Left ventricle myocardium inferior (tissue), 1 donor: ENCODE measurements around the gene P2RX4. TPM values are rescaled to one million over a fixed set of nuclear protein-coding genes. Genes with fewer than 3 reads are reported as not detected.
"Not testable (repeated sequence)": the region's sequence is repeated elsewhere in the genome, so short reads cannot be mapped to it uniquely, and the experiment has no call there.

ENCODE experiments used
- DNase-seq: peaks from one replicate; pipeline ENCODE4 v3.0.0-alpha.2; 2020
- H3K27ac ChIP-seq: fragments of 200-600 bp; replicated peaks from 2 replicates; pipeline ENCODE4 v1.8.0; 2021
- H3K27me3 ChIP-seq: fragments of 200-600 bp; 2 replicates; pipeline ENCODE4 v1.8.0; 2021; ENCODE audit warnings: low read depth
- H3K36me3 ChIP-seq: fragments of 200-600 bp; 2 replicates; pipeline ENCODE4 v1.8.0; 2021
- H3K4me1 ChIP-seq: fragments of 200-600 bp; 2 replicates; pipeline ENCODE4 v1.8.0; 2021
- H3K4me3 ChIP-seq: fragments of 200-600 bp; 2 replicates; pipeline ENCODE4 v1.8.0; 2021; ENCODE audit warnings: mild to moderate bottlenecking, moderate library complexity
- H3K9me3 ChIP-seq: fragments of 200-600 bp; replicated peaks from 2 replicates; pipeline ENCODE4 v1.8.0; 2021
- intact Hi-C: fragments of 100-400 bp; cut with micrococcal nuclease; formaldehyde crosslinking; loops from one replicate; pipeline ENCODE4 v1.11.0; 2022
- total RNA-seq: library from RNA; stranded (reverse); fragmentation: NEBNext Ultra II Directional; extraction: Animal tissue kit (Norgen Biotek cat#: 25700); gene quantifications from one replicate; pipeline ENCODE4 v1.2.1, GENCODE V29; 2021
- TF ChIP-seq, protein P1 (sequence below): fragments of 200-600 bp; IDR thresholded peaks from 2 replicates; pipeline ENCODE4 v1.8.0; 2021; ENCODE audit warnings: antibody characterized with exemption, mild to moderate bottlenecking, borderline replicate concordance
- donor health status: DM: no; HTN: yes; CAD: no; lungs with severe emphysema.

P2RX4 gene
- total RNA-seq, 1 donor from 2014 or later = 4.7 TPM

DNA sequence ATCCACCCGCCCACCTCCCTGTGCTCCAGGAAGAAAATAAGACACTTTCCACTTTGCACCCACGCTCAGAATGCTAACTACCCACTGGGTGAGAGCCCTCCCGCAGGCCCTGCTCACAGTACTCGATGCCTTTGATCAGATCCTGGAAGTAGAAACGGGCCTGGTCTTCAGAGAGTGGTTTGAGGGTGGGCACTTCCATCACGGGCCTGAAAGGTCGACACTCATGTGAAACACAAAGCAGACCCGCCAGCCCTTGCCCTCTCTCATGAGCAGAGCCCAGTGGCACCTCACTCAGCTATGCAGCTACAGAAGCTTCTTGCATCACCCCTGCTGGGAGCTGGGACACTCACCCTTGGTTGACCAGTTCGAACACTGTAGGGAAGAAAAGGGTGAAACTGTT, 45.5 kb downstream of the P2RX4 start:
- Histone ChIP-seq H3K9me3 (no peaks in the 10 kb centered on the region), H3K4me1 (no peaks in the 10 kb centered on the region), H3K4me3 (no peak overlapping the region), H3K27ac (no peak overlapping the region), H3K36me3 (peaks cover 91% of the 10 kb centered on the region), H3K27me3 (no peaks in the 10 kb centered on the region)
- no peak for DNase-seq
- intact Hi-C loops = no loop called here
- TF ChIP-seq, protein P1, sequence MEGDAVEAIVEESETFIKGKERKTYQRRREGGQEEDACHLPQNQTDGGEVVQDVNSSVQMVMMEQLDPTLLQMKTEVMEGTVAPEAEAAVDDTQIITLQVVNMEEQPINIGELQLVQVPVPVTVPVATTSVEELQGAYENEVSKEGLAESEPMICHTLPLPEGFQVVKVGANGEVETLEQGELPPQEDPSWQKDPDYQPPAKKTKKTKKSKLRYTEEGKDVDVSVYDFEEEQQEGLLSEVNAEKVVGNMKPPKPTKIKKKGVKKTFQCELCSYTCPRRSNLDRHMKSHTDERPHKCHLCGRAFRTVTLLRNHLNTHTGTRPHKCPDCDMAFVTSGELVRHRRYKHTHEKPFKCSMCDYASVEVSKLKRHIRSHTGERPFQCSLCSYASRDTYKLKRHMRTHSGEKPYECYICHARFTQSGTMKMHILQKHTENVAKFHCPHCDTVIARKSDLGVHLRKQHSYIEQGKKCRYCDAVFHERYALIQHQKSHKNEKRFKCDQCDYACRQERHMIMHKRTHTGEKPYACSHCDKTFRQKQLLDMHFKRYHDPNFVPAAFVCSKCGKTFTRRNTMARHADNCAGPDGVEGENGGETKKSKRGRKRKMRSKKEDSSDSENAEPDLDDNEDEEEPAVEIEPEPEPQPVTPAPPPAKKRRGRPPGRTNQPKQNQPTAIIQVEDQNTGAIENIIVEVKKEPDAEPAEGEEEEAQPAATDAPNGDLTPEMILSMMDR = no peak

DNA sequence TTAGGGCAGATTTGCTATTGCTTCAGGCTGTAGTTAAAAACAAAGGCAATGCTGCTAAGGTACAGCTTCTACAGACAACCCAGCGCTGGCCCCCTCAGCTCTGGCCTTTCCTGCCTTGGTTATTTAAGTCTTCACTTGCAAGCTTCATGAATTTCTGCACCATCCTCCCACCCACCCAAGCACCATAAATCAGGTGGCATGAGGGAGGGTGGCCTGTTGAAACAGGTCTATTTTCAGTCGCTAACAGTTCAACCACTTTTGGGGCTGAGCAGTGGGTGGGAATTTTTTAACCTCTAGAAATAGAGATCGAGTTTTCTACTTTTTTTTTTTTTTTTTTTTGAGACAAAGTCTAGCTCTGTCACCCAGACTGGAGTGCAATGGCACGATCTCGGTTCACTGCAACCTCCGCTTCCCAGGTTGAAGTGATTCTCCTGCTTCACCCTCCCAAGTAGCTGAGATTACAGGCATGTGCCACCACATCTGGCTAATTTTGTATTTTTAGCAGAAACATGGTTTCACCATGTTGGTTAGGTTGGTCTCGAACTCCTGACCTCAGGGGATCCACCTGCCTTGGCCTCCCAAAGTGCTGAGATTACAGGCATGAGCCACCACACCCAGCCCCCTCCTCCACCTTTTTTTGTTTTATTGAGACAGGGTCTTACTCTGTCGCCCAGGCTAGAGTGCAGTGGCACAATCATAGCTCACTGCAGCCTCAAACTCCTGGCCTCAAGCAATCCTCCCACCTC, 47.9 kb downstream of the P2RX4 start:
- intact Hi-C loops, H3K4me1 ChIP-seq, H3K9me3 ChIP-seq, DNase-seq, H3K27ac ChIP-seq, H3K4me3 ChIP-seq, H3K27me3 ChIP-seq: not testable (repeated sequence)
- peaks cover 87% of the 10 kb centered on the region for H3K36me3 ChIP-seq

- DNase-seq = no peak
- Histone ChIP-seq H3K36me3 (peaks cover 87% of the 10 kb centered on the region), H3K27me3 (no peaks in the 10 kb centered on the region), H3K4me3 (no peak overlapping the region), H3K9me3 (no peaks in the 10 kb centered on the region), H3K27ac (no peak overlapping the region), H3K4me1 (no peaks in the 10 kb centered on the region)
- TF ChIP-seq, protein P1 = no peak
- intact Hi-C loops = no loop called here
Measured at GRCh38 chr12:121259074-121259473, 49.1 kb downstream of the P2RX4 start.

DNA sequence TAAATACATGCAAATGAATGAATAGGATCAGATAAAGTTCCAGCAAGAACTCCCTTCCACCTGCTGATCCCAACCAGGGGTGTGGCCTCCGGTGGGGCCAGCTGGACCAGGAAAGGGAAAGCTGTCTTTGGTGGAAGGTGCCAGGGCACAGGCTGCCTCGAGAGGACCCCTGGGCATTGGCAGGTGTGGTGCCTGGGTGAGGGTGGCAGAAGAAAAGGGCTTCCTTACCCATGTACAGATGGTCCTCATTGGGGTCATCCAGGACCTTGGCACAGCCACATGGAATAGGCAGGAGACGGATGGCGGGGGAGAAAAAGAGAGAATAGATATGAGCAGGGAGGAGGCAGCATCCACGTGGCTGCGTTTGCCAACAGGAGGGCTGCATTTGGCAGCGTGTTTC, 50.2 kb downstream of the P2RX4 start:
- Histone ChIP-seq H3K4me3 (no peak overlapping the region), H3K36me3 (peaks cover 82% of the 10 kb centered on the region), H3K4me1 (no peaks in the 10 kb centered on the region), H3K27ac (no peak overlapping the region), H3K27me3 (no peaks in the 10 kb centered on the region), H3K9me3 (no peaks in the 10 kb centered on the region)
- DNase-seq = no peak
- TF ChIP-seq, protein P1 = no peak
- intact Hi-C loops = no loop called here

GRCh38 chr12:121261398-121261797, 51.5 kb downstream of the P2RX4 start:
- no peaks in the 10 kb centered on the region for H3K9me3 ChIP-seq
- DNase-seq = no peak
- H3K4me1 ChIP-seq = no peaks in the 10 kb centered on the region
- H3K27me3 ChIP-seq = no peaks in the 10 kb centered on the region
- no peak overlapping the region for H3K27ac ChIP-seq
- H3K36me3 ChIP-seq = peaks cover 83% of the 10 kb centered on the region
- intact Hi-C loops = no loop called here
- H3K4me3 ChIP-seq = no peak overlapping the region
- TF ChIP-seq, protein P1 = no peak

DNA sequence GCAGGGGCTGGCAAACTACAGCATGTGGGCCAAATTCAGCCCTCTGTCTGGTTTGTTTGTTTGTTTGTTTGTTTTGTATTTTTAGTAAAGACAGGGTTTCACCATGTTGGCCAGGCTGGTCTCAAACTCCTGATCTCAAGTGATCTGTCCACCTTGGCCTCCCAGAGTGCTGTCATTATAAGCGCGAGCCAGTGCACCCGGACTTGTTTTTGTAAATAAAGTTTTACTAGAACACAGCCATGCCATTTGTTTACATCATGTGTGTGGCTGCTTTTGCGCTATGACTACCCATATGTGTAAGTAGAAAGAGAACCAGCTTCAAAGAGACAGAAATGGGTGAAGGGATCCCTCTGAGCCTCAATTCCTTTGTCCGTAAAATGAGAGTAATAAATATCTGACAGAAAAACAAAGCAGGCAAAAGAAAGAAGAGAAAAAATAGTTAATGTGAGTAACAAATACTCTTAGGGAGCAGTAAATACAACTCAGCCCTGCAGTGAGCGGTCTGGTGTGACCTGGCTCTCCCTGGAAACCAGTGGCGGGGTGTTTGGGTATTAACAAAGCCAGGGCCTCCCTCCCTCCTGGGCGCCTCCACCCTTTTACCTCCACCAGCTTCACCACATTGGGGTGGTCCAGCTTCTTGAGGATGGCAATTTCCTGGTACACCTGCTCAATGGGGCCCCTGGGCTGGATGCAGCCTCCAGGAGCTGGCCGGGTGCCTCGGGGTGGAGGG, 53.4 kb downstream of the P2RX4 start:
- TF ChIP-seq, protein P1 = no peak
- intact Hi-C loops = no loop called here
- H3K4me1 ChIP-seq = no peaks in the 10 kb centered on the region
- no peak overlapping the region for H3K4me3 ChIP-seq
- H3K27ac ChIP-seq = no peak overlapping the region
- DNase-seq = no peak
- H3K36me3 ChIP-seq = peaks cover 81% of the 10 kb centered on the region
- no peaks in the 10 kb centered on the region for H3K27me3 ChIP-seq
- no peaks in the 10 kb centered on the region for H3K9me3 ChIP-seq
